Activated CD8-positive, alpha-beta T cell treated with anti-CD3 and anti-CD28 coated beads for 36 hours (primary cell): ENCODE measurements around the gene ALDH1L2. TPM values are rescaled to one million over a fixed set of nuclear protein-coding genes. Genes with fewer than 3 reads are reported as not detected.
"Not testable (repeated sequence)": the region's sequence is repeated elsewhere in the genome, so short reads cannot be mapped to it uniquely, and the experiment has no call there.

ENCODE experiments used
- ATAC-seq: fragments of 200-7000 bp; cut with Tn5 transposase; one replicate; pipeline ENCODE4 v1.10.0; 2021; ENCODE audit warnings: mild to moderate bottlenecking, moderate library complexity
- CTCF ChIA-PET: fragments of 350-600 bp; sonication (Branson Sonifier 250); formaldehyde crosslinking; loops from one replicate; lab custom pipeline; 2021; ENCODE audit warnings: antibody characterized with exemption; lab: Charles Lee
- POLR2A ChIA-PET: fragments of 350-600 bp; sonication (Branson Sonifier 250); formaldehyde crosslinking; loops from one replicate; lab custom pipeline; 2021; ENCODE audit warnings: antibody characterized with exemption; lab: Charles Lee
- DNase-seq: peaks from one replicate; pipeline ENCODE4 v3.0.0-alpha.2; 2020
- H3K27ac Mint-ChIP-seq: one replicate; pipeline ENCODE4 v1.8.0; 2021; ENCODE audit warnings: mild to moderate bottlenecking, mixed read lengths
- H3K27me3 Mint-ChIP-seq: one replicate; pipeline ENCODE4 v1.8.0; 2021; ENCODE audit warnings: mixed read lengths
- H3K36me3 Mint-ChIP-seq: one replicate; pipeline ENCODE4 v1.8.0; 2021; ENCODE audit warnings: low read depth, mixed read lengths
- H3K4me1 Mint-ChIP-seq: one replicate; pipeline ENCODE4 v1.8.0; 2021; ENCODE audit warnings: low read depth, mixed read lengths
- H3K4me3 Mint-ChIP-seq: one replicate; pipeline ENCODE4 v1.8.0; 2021; ENCODE audit warnings: mild to moderate bottlenecking, moderate library complexity, mixed read lengths
- H3K9me3 Mint-ChIP-seq: one replicate; pipeline ENCODE4 v1.8.0; 2021; ENCODE audit warnings: mixed read lengths
- CTCF ChIP-seq: fragments of 200-600 bp; IDR thresholded peaks from one replicate; pipeline ENCODE4 v1.8.0; 2022; ENCODE audit warnings: antibody characterized with exemption, mild to moderate bottlenecking
- intact Hi-C: fragments of 100-400 bp; cut with micrococcal nuclease; formaldehyde crosslinking; loops from one replicate; pipeline ENCODE4 v1.10.0; 2022
- total RNA-seq, 2 experiments: library from RNA; stranded (reverse); gene quantifications; one replicate each; pipeline ENCODE4 v1.2.3, GENCODE V29; 2021

Gene ALDH1L2
- total RNA-seq, 2 experiments from 2014 or later, result 5.7 to 7.8 TPM

GRCh38 chr12:104986022-104986941 is 98.0 kb downstream of the ALDH1L2 start, which contains the start of gene NOPCHAP1:
NOPCHAP1 (plus strand) TSS chr12:104986316; CDS start chr12:104986353, 37 bp downstream.
- intact Hi-C loops, result no loop called here
- Mint-ChIP-seq H3K9me3 (no peaks in the 10 kb centered on the region), H3K36me3 (peaks cover 35% of the 10 kb centered on the region), H3K27me3 (peaks cover 5% of the 10 kb centered on the region), H3K4me3 (peak within 1 kb of the TSS; percentile 90), H3K4me1 (peaks cover 44% of the 10 kb centered on the region), H3K27ac (peak within 1 kb of the TSS; percentile 75)
- ChIA-PET CTCF (interaction anchor here (1.1 to 2.9 kb wide), 5 partner anchors 15 to 604 kb away, joined by 3 to 13 read pairs (median 4); partner anchors contain the start of gene SLC41A2), POLR2A (interaction anchor here (0.7 kb wide), 1 partner anchor 380 kb away, joined by 4 read pairs; no protein-coding TSS in a partner anchor)
- TF ChIP-seq CTCF, result no peak
- DNase-seq (peak; percentile 91), ATAC-seq (peak; percentile 97)

GRCh38 chr12:104985206-104985605 is 99.1 kb downstream of the ALDH1L2 start:
- TF ChIP-seq CTCF, result no peak
- ATAC-seq (no peak), DNase-seq (no peak)
- Mint-ChIP-seq H3K4me3 (peak overlapping the region; percentile 90), H3K27ac (no peak overlapping the region), H3K9me3 (no peaks in the 10 kb centered on the region), H3K27me3 (peaks cover 5% of the 10 kb centered on the region), H3K36me3 (peaks cover 25% of the 10 kb centered on the region), H3K4me1 (peaks cover 43% of the 10 kb centered on the region)
- intact Hi-C loops, result no loop called here
- ChIA-PET POLR2A (interaction anchor here (0.6 kb wide), 1 partner anchor 149 kb away, joined by 3 read pairs; no protein-coding TSS in a partner anchor), CTCF (interaction anchor here (1.5 to 2.9 kb wide), 3 partner anchors 14 to 67 kb away, joined by 3 to 13 read pairs (median 6); partner anchors contain the start of gene SLC41A2)

- H3K36me3 Mint-ChIP-seq, H3K27ac Mint-ChIP-seq, H3K4me3 Mint-ChIP-seq, H3K9me3 Mint-ChIP-seq, DNase-seq, H3K27me3 Mint-ChIP-seq, intact Hi-C loops, POLR2A ChIA-PET, ATAC-seq, H3K4me1 Mint-ChIP-seq: not testable (repeated sequence)
- CTCF ChIA-PET, result interaction anchor here (0.9 kb wide), 1 partner anchor 77 kb away, joined by 3 read pairs; no protein-coding TSS in a partner anchor
Measured at GRCh38 chr12:104977688-104978087, 106.6 kb downstream of the ALDH1L2 start.

- Mint-ChIP-seq H3K9me3 (no peaks in the 10 kb centered on the region), H3K4me3 (no peak overlapping the region), H3K27me3 (no peaks in the 10 kb centered on the region), H3K4me1 (peaks cover 4% of the 10 kb centered on the region), H3K36me3 (no peaks in the 10 kb centered on the region), H3K27ac (no peak overlapping the region)
- ATAC-seq (no peak), DNase-seq (no peak)
- intact Hi-C loops, result no loop called here
- ChIA-PET POLR2A (no interaction called here), CTCF (no interaction called here)
- no peak for TF ChIP-seq CTCF
Measured at GRCh38 chr12:104976703-104977102, 107.6 kb downstream of the ALDH1L2 start.

- no peak for ATAC-seq
- no peak for TF ChIP-seq CTCF
- POLR2A ChIA-PET, result interaction anchor here (0.6 kb wide), 1 partner anchor 1965 kb away, joined by 3 read pairs; no protein-coding TSS in a partner anchor
- Mint-ChIP-seq H3K27ac (no peak overlapping the region), H3K9me3 (no peaks in the 10 kb centered on the region), H3K4me1 (no peaks in the 10 kb centered on the region), H3K36me3 (no peaks in the 10 kb centered on the region), H3K27me3 (no peaks in the 10 kb centered on the region), H3K4me3 (no peak overlapping the region)
- DNase-seq, result no peak
- intact Hi-C loops, result no loop called here
- CTCF ChIA-PET, result no interaction called here
Measured at GRCh38 chr12:104975587-104976343, 108.5 kb downstream of the ALDH1L2 start.
